Stimulated activated CD4-positive, alpha-beta T cell treated with anti-CD3 and anti-CD28 coated beads, Interleukin-4, amount 100 ng/mL, for 4 hours (primary cell): ENCODE data around the gene DOCK6.

Experiments used
- DNase-seq, 2 experiments: peaks; one replicate each; pipeline ENCODE4 v3.0.0-alpha.2; 2020

The DOCK6 gene

GRCh38 chr19:11243798-11244169, 18.5 kb downstream of the DOCK6 start:
- DNase-seq, result no peak

DNA sequence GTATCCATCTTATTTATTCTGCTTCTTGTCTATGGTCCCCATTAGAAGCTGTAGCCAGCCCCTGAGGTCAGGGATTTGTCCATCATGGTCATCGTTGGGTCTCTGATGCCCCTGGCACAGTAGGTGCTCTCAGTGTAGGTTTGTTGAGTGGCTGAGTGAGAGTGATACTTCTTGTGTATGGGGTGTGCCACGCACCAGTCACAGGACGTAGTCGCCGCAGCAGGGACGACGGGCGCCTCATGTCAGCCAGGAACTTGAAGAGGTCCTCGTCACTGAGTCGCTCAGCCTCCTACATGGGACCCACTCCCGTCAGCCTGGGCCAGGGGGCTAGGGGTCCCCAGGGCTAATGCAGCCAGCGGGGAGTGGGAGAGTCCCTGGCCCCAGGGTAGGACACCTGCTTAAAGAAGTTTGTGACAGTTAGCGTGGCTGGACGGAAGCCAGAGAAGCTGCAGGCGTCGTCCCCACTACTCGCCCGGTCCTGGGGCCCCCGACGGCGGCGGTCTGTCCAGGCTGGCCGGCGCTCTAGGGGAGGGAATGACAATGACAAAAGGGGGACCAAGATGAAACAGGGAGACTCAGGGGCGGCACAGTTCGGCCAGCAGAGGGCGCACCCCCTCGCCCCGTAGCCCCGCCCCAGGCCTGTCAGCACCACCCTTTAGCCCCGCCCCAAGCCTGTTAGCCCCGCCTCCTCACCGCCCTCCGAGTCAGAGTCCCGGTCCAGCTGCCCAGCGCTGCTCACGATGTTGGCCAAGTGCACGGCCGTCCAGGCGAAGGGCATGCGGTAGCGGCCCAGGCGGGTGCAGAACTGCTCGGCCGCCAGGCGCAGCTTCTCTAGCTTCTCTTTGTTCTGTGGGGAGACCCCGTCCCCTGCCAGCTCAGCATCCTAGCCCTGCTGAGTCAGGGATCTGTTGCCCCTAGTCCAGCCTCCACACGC, 19.2 kb downstream of the DOCK6 start:
- DNase-seq, result peak; percentile 74 to 88

DNA sequence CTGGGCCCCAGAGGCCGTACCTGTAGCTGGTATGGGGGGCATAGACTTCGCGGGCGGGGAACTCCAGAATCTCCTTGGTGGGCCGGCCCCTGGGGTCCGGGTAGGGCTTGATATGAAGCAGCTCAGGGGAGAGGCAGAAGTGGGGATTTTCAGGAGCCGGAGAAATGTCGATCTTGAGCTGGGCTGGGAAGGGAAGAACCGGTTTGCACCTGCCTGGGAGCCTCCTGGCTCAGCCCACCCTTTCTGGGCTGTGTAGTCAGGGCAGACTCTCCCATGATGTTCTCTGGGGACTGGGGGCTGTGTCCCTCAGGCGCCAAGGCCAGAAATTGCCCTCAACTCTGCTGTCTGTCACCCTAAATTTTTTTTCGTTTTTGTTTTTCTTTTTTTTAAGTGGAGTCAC, 20.3 kb downstream of the DOCK6 start:
- DNase-seq, result no peak

DNA sequence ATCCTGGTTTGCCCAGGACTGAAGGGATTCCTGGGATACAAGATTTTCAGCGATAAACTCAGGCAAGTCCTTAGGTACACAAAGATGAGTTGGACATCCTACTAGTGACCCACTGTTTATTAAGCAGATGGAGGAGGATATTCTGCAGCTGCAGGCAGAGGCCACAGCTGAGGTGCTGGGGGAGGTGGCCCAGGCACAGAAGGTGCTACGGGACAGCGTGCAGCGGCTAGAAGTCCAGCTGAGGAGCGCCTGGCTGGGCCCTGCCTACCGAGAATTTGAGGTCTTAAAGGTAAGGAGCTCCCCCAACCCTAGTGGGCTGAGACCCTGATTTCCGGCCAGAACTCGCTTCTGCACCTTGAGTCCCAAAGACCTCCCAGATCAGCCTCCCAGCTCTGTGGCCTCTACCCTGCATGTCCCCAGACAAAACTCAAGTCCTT, 22.3 kb downstream of the DOCK6 start:
- no peak for DNase-seq

DNA sequence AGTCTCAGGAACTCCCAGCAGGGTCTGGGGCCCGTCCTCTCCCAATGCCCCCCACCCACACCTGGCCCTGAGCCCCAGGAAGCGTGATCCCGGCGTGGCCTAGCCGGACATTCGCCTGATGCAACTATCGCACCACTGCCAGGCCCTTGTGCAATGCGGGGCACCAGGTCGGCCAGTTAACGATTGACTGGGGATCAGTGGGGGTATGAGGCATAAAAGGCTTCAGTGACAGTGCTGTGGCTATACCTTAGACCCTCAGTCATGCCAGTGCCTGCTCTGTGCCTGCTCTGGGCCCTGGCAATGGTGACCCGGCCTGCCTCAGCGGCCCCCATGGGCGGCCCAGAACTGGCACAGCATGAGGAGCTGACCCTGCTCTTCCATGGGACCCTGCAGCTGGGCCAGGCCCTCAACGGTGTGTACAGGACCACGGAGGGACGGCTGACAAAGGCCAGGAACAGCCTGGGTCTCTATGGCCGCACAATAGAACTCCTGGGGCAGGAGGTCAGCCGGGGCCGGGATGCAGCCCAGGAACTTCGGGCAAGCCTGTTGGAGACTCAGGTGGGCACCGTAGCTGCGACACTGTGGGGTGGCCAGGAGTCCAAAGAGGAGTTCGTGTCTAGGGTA, 22.8 kb downstream of the DOCK6 start, which contains the start of gene ANGPTL8:
TSS of gene ANGPTL8 (plus strand) at position 243 of the 624 bp plus-strand sequence. CDS start at position 262, 19 bp downstream.
- DNase-seq, result no peak

DNA sequence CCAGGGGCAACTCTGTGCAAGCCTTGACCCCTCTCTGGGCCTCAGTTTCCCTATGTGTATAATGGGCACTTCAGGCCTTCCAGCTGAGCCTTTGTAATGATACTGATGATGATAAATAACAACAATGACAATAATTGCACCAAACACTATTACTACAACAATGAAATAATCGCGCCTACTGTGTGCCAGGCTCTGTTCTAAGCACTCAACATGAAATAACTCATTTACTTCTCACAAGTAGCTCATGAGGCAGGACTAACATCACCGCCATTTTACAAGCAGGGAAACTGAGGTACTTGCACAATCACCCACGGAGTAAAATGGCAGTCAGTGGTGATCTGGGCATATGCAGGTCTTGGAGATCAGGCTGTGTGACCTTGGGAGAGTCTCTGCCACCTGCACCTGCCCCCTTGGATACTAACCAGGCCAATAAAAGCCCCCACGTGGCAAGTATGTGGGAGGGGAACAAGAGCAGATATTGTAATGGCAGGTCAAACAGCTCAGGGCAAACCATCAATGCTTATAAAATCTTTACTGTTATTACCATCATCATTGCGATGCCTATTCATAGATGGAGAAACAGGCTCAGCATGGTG, 23.4 kb downstream of the DOCK6 start:
- no peak for DNase-seq

- DNase-seq, result no peak
Observed at GRCh38 chr19:11238041-11238440, 24.3 kb downstream of the DOCK6 start.

- no peak for DNase-seq
Observed at GRCh38 chr19:11237321-11237720, 25.0 kb downstream of the DOCK6 start.

DNA sequence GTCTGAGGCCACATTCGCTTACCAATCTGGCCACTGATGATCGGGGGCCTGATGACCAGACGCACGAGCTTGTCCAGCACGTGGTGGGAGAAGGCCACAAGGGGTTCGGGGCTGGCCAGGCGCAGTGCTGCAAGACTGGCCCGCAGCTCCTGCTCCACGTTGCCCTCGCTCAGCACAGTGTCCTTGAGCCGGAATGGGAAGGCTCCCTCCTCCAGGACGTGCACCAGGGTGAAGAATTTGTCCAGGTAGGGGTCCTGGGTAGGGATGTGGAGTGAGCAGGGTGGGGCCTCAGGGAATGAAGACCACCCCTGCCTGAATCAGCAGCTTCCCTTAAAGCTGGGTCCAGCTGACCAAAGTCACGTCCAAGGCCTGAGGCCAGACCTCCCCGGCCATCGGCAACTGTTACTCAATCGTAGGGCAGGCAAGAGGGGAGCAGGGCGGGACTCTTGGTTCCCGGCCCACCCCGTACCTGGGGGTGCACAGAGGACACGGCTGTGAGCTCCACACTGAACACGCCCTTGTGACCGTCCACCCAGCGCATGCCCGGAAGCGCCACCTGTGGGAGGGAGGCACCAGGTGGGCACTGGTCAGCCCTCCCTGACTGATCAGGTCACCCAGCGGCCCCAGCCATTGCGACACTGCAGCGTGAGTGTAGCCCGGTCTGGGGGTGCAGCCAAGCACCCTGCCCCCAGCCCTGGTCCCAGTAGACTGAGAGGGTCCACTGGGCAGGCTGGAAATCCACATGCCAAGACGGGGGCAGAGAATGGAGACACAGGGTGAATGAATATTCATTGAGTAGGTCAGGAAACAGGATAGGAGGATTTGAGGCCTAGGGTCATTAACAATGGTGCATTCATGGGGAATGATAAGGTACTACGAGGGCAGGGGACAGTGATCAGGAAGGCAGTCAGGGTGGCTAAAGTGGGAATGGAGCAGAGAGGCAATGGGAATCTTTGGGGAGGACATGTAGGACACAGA, 25.7 kb downstream of the DOCK6 start:
- no peak for DNase-seq

DNA sequence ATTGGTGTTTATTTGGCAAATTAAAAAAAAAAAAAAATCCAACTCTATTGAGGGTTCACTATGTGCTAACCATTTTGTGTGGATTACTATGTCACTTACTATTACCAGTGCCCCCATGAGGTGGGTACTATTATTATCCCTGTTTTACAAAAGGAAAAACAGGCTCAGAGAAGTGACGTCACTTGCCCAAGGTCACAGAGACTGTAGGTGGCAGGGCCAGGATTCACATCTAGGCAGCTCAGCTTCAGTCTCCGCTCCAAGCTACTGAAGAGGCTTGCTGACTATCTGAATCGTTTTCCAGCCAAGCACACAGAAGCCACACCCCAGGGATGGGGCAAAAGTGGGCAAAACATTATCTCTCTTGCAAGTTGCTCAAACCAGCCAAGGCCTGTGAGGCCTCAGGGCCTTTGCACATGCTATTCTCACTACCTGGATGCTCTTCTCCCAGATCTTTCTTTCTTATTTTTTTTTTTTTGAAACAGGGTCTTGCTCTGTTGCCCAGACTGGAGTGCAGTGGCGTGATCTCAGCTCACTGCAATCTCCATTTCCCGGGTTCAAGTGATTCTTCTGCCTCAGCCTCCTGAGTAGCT, 27.7 kb downstream of the DOCK6 start:
- DNase-seq, result no peak

- DNase-seq, result no peak
Observed at GRCh38 chr19:11233073-11233472, 29.3 kb downstream of the DOCK6 start.

DNA sequence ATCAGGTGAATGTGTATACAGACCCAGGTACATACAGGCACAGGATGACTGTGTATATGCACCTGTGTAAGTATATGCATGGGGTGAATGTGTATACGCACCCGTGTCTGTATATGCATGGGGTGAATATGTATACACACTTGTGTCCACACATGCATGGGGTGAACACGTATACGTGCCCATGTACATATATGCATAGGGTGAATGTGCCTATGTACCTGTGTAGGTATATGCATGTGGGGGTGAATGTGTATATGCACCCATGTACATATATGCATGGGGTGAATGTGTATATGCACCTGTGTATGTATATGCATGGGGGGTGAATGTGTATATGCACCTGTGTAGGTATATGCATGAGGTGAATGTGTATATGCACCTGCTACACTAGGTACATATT, 29.8 kb downstream of the DOCK6 start:
- no peak for DNase-seq

DNA sequence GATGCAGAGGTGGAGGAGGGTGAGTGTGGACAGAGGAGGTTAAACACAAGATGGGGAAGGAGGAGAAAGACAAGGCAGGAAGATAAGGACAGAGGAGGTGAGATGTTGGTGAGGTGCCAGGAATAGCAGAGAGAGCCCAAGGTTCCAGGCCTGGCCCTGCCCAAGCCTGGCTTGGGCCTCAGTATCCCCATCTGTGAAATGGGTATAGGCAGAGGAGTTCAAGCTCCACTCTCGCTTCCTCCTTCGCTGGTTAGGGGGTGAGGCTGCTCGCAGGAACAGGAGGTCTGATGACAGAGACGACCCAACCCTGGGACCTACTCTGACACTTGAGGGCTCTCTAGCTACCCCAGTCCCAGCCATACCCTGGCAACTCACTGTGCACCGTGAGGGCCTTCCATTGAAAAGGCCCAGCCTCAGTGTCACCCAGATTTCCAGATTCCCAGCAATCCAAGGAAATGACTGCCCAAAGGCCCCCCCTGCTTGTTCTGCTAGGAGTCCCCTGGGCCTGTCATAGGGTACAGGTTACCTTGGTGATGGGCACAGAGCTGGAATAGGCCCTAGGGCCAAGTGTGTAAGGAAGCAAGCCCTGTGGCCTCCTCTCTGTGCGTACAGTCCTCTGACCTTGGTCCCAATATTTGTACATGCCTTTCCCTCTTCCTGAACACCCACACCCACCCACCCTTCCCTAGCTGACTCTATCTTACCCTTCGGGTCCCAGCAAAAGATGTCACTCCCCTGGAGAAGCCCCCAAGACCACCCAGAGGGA, 31.5 kb downstream of the DOCK6 start:
- no peak for DNase-seq

DNA sequence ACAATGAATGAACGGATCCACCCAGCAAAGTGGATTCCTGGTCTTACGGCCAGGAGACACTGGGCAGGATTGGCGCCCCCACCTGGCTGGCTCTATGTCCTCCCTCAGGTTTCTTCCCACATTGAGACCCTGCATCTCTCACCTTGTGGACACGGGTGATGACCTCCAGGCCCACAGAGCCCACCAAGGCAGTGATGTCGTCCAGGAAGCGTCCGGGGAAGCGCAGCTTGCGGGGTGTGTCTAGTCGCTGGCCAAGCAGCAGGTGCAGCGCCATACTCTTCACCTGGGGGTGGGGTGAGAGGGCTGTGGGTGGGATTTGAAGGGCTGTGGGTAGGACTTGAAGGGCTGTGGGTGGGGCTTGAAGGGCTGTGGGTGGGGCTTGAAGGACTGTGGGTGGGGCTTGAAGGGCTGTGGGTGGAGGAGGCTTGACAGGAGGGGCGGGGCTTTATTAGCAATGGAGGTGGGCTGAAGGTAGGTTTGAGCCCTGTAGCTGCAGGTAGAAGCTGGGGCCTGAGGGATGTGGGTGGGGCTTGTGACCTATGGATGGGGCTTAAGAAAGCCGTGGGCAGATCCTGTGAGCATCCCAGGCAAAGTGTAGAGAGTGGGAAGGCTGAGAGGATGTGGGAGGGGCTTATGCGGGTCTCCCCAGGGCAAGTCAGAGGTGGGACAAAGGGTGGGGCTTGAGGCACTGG, 35.0 kb downstream of the DOCK6 start:
- DNase-seq, result no peak

DNA sequence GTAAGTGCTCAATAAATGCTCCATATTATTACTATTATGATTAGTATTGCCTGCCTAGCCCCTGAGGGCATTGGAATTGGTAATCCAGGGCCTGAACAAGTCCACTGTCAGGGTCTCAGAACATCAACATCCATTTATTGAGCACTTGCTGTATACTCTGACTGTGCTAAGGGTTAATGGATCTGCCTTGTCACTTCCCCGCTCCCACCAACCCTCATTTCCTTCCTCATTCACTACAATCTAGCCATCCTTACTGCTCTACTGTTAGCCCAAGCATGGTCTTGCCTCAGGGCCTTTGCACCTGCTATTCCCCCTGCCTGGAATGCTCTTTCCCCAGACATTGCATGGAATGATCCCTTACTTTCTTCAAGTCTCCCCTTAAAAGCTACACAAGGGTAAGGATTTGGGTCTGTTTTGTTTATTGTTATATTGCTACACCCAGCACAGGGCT, 35.6 kb downstream of the DOCK6 start:
- no peak for DNase-seq

DNA sequence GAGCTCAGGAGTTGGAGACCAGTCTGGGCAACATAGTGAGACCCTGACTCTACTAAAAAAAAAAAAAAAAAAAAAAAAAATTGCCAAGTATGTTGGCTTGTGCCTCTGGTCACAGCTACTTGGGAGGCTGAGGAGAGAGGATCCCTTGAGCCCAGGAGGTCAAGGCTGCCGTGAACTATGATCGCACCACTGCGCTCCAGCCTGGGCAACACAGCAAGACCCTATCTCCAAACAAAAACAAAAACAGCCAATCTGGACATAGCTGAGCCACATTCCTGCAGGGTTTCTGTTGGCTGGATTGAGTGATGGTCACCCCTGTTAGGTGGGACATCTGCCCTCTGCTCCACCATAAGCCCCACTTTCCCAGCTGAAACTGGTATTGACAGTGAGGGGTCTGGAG, 36.5 kb downstream of the DOCK6 start:
- DNase-seq, result no peak

GRCh38 chr19:11225172-11225571, 37.2 kb downstream of the DOCK6 start:
- DNase-seq, result no peak

GRCh38 chr19:11224429-11224828, 37.9 kb downstream of the DOCK6 start:
- no peak for DNase-seq

DNA sequence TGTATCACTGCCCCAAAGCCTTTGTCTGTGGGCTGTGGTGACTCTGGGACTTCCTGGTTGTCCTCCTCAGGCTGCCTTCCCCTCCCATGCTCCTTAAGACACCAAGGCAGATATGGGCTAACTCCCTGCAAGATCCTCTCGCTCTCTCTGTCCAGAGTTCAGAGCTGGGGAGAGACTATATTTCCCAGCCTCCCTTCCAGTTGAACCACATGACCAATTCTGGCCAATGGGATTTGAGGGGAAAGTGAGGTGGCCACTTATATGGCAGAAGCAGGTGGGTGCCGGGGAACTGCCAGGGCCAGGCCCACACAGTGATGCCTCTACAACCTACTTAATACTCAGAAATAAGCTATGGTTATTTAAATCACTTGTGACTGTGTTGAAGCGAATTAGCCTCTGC, 39.1 kb downstream of the DOCK6 start:
- DNase-seq, result no peak

DNA sequence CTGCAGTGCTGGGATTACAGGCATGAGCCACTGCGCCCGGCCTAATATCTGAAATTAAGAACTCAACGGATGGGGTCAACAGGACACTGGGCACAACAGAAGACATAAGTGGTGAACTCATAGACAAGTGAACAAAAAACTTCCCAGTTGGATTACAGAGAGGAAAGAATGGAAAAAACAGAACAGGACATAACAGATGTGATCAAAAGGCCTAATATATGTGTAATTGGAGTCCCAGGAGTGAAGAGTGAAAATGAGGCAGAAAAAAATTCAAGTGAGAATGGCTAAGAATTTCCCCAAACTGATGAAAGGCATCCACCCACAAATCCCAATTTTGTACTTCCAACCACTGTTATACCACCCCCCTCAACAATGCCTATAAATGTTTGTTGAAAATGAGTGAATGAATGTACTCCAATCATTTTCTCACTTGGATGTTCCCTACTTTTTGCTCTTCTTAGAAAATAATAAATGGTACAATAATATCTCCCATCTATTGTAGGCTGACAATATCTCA, 41.2 kb downstream of the DOCK6 start:
- DNase-seq, result no peak
